Activated CD8-positive, alpha-beta T cell treated with anti-CD3 and anti-CD28 coated beads for 36 hours (primary cell): ENCODE data around the gene NUP210. TPM values are rescaled to one million over a fixed set of nuclear protein-coding genes. Genes with fewer than 3 reads are reported as not detected.
"Not testable (repeated sequence)": the region's sequence is repeated elsewhere in the genome, so short reads cannot be mapped to it uniquely, and the experiment has no call there.

ENCODE experiments used
- ATAC-seq: fragments of 200-7000 bp; cut with Tn5 transposase; one replicate; pipeline ENCODE4 v1.10.0; 2021; ENCODE audit warnings: mild to moderate bottlenecking, moderate library complexity
- CTCF ChIA-PET: fragments of 350-600 bp; sonication (Branson Sonifier 250); formaldehyde crosslinking; loops from one replicate; lab custom pipeline; 2021; ENCODE audit warnings: antibody characterized with exemption; lab: Charles Lee
- POLR2A ChIA-PET: fragments of 350-600 bp; sonication (Branson Sonifier 250); formaldehyde crosslinking; loops from one replicate; lab custom pipeline; 2021; ENCODE audit warnings: antibody characterized with exemption; lab: Charles Lee
- DNase-seq: peaks from one replicate; pipeline ENCODE4 v3.0.0-alpha.2; 2020
- H3K27ac Mint-ChIP-seq: one replicate; pipeline ENCODE4 v1.8.0; 2021; ENCODE audit warnings: mild to moderate bottlenecking, mixed read lengths
- H3K27me3 Mint-ChIP-seq: one replicate; pipeline ENCODE4 v1.8.0; 2021; ENCODE audit warnings: mixed read lengths
- H3K36me3 Mint-ChIP-seq: one replicate; pipeline ENCODE4 v1.8.0; 2021; ENCODE audit warnings: low read depth, mixed read lengths
- H3K4me1 Mint-ChIP-seq: one replicate; pipeline ENCODE4 v1.8.0; 2021; ENCODE audit warnings: low read depth, mixed read lengths
- H3K4me3 Mint-ChIP-seq: one replicate; pipeline ENCODE4 v1.8.0; 2021; ENCODE audit warnings: mild to moderate bottlenecking, moderate library complexity, mixed read lengths
- H3K9me3 Mint-ChIP-seq: one replicate; pipeline ENCODE4 v1.8.0; 2021; ENCODE audit warnings: mixed read lengths
- intact Hi-C: fragments of 100-400 bp; cut with micrococcal nuclease; formaldehyde crosslinking; loops from one replicate; pipeline ENCODE4 v1.10.0; 2022
- total RNA-seq, 2 experiments: library from RNA; stranded (reverse); gene quantifications; one replicate each; pipeline ENCODE4 v1.2.3, GENCODE V29; 2021
- TF ChIP-seq, protein P1 (sequence below): fragments of 200-600 bp; IDR thresholded peaks from one replicate; pipeline ENCODE4 v1.8.0; 2022; ENCODE audit warnings: antibody characterized with exemption, mild to moderate bottlenecking

Gene NUP210
- total RNA-seq, 2 experiments from 2014 or later, result 142 to 143 TPM

DNA sequence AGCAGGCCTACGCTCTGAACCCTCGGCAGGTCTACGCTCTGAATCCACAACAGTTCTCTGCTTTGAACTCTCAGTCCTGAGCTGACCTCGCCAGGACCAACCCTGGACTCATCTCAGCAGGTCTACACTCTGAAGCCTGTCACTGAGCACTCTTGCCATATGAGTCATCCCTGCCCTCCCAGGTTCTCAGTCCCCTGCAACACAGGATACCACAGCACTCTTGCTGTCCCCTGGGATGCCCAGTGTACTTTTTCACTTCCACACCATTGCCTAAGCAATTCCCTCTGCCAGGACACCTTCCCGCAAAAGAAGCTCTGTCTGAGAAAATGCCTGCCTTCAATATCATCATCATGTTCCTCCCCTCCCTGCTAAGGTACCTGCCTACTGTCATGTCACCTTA lies 42.0 kb downstream of the NUP210 start:
- no peak for DNase-seq
- Mint-ChIP-seq H3K4me3 (no peak overlapping the region), H3K4me1 (no peaks in the 10 kb centered on the region), H3K36me3 (peaks cover 49% of the 10 kb centered on the region), H3K9me3 (no peaks in the 10 kb centered on the region), H3K27me3 (no peaks in the 10 kb centered on the region), H3K27ac (peak overlapping the region; percentile 64)
- ChIA-PET POLR2A (interaction anchor here (1.2 kb wide), 1 partner anchor 30 kb away, joined by 5 read pairs; no protein-coding TSS in a partner anchor), CTCF (no interaction called here)
- no peak for ATAC-seq
- TF ChIP-seq, protein P1, sequence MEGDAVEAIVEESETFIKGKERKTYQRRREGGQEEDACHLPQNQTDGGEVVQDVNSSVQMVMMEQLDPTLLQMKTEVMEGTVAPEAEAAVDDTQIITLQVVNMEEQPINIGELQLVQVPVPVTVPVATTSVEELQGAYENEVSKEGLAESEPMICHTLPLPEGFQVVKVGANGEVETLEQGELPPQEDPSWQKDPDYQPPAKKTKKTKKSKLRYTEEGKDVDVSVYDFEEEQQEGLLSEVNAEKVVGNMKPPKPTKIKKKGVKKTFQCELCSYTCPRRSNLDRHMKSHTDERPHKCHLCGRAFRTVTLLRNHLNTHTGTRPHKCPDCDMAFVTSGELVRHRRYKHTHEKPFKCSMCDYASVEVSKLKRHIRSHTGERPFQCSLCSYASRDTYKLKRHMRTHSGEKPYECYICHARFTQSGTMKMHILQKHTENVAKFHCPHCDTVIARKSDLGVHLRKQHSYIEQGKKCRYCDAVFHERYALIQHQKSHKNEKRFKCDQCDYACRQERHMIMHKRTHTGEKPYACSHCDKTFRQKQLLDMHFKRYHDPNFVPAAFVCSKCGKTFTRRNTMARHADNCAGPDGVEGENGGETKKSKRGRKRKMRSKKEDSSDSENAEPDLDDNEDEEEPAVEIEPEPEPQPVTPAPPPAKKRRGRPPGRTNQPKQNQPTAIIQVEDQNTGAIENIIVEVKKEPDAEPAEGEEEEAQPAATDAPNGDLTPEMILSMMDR, result no peak
- intact Hi-C loops, result no loop called here

DNA sequence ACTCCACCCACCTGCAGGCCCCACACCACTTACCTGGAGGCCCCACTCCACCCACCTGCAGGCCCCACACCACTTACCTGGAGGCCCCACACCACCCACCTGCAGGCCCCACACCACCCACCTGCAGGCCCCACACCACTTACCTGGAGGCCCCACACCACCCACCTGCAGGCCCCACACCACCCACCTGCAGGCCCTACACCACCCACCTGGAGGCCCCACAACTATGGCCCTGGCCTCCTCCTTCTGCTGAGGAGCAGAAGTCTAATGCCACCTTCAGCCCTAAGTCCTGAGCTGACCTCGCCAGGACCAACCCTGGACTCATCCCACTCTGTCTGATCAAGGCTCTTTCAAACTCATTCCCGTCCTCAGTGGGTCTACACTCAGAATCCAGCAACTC lies 42.4 kb downstream of the NUP210 start:
- H3K9me3 Mint-ChIP-seq, intact Hi-C loops, ATAC-seq, DNase-seq, H3K27ac Mint-ChIP-seq, H3K4me1 Mint-ChIP-seq, CTCF ChIA-PET, H3K27me3 Mint-ChIP-seq, H3K4me3 Mint-ChIP-seq: not testable (repeated sequence)
- H3K36me3 Mint-ChIP-seq, result peaks cover 49% of the 10 kb centered on the region
- POLR2A ChIA-PET, result interaction anchor here (1.2 kb wide), 1 partner anchor 29 kb away, joined by 5 read pairs; no protein-coding TSS in a partner anchor

DNA sequence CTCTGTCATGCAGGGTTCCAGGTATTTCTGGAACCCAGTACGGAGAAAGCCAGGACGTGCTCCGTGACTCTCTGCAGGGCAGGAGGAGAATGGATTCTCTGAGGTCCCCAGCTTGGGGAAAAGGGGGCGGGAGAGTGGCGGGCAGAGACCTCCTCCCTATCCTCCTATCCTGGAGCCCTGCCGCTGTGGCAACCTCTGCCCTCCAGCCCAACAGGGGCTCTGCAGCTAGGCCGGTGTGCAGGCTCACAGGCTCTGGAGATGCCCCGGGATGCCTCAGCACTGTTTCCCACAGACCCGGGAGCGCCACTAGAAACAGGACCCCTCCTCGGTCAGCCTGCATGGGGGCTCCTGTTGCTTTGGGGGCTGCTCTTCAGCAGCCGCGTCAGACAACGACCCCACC lies 43.1 kb downstream of the NUP210 start:
- H3K9me3 Mint-ChIP-seq, result no peaks in the 10 kb centered on the region
- no peak for ATAC-seq
- intact Hi-C loops, result no loop called here
- ChIA-PET POLR2A (no interaction called here), CTCF (interaction anchor here (0.6 kb wide), 1 partner anchor 84 kb away, joined by 3 read pairs; no protein-coding TSS in a partner anchor)
- H3K4me1 Mint-ChIP-seq, result no peaks in the 10 kb centered on the region
- H3K4me3 Mint-ChIP-seq, result no peak overlapping the region
- no peaks in the 10 kb centered on the region for H3K27me3 Mint-ChIP-seq
- DNase-seq, result no peak
- peaks cover 49% of the 10 kb centered on the region for H3K36me3 Mint-ChIP-seq
- H3K27ac Mint-ChIP-seq, result no peak overlapping the region
- TF ChIP-seq, protein P1, result no peak

DNA sequence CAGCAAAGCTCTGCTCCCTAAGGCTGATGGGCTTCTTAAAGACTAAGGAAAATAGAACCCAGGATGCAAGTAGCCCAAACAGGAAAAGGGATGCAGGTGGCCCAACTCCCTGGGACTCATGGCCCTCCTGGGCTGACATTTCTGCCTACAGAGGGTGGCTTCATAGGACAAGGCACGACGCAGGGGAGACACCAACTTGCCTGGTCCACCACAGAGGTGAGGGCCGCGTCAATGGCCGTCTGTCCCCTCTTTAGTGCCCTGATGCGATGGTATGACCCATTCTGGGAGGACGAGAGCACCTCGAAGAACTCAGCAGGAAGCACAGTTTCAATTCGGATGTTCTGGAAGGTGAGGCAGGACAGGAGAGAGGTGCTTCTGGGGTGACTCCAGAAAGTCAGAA lies 44.0 kb downstream of the NUP210 start:
- H3K27ac Mint-ChIP-seq, result no peak overlapping the region
- intact Hi-C loops, result no loop called here
- H3K9me3 Mint-ChIP-seq, result no peaks in the 10 kb centered on the region
- H3K4me1 Mint-ChIP-seq, result no peaks in the 10 kb centered on the region
- no peaks in the 10 kb centered on the region for H3K27me3 Mint-ChIP-seq
- ChIA-PET POLR2A (no interaction called here), CTCF (no interaction called here)
- ATAC-seq, result no peak
- TF ChIP-seq, protein P1, result no peak
- H3K4me3 Mint-ChIP-seq, result no peak overlapping the region
- DNase-seq, result no peak
- H3K36me3 Mint-ChIP-seq, result peaks cover 47% of the 10 kb centered on the region

DNA sequence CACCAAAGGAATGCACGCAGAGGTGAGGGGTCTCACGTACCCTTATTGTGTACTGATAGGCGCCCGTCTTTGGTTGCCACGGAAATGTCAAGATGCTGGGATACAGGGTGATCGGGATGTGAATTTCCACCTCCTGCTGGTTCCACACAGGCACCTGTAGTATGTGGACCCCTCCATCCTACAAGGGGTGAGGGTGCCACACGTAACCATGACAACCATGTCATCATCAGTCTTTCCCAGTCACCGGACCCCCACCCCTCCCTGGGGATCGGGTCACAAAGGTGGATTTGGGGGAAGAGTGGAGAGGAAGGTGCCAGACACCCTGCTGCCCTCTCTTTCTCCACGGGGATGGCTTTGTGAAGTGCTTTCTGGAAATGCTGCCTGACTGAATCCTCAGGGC lies 44.7 kb downstream of the NUP210 start:
- intact Hi-C loops, result no loop called here
- TF ChIP-seq, protein P1, result no peak
- Mint-ChIP-seq H3K36me3 (peaks cover 52% of the 10 kb centered on the region), H3K4me1 (no peaks in the 10 kb centered on the region), H3K27me3 (no peaks in the 10 kb centered on the region), H3K9me3 (no peaks in the 10 kb centered on the region), H3K4me3 (no peak overlapping the region), H3K27ac (no peak overlapping the region)
- no peak for DNase-seq
- no peak for ATAC-seq
- ChIA-PET CTCF (no interaction called here), POLR2A (no interaction called here)
